K562 (cell line): ENCODE results near the gene KLHL12. TPM values are rescaled to one million over a fixed set of nuclear protein-coding genes. Genes with fewer than 3 reads are reported as not detected.

Experiments
- KLF1 ChIP-seq: fragments of 450-650 bp; IDR thresholded peaks from 2 replicates; pipeline ENCODE4 v1.6.1; 2016; ENCODE audit warnings: missing genetic modification characterization, missing compliant biosample characterization
- NFYB ChIP-seq: IDR thresholded peaks from 2 replicates; pipeline ENCODE4 v1.6.1; 2011; ENCODE audit warnings: mild to moderate bottlenecking, moderate library complexity; ENCODE audit not compliant: insufficient read length; ENCODE audit errors: extremely low read depth
- ZNF140 ChIP-seq: fragments of 250-450 bp; sonication (Bioruptor Pico); IDR thresholded peaks from 2 replicates; pipeline ENCODE4 v1.8.0; 2021; ENCODE audit warnings: moderate library complexity, mild to moderate bottlenecking, inconsistent platforms
- polyA plus RNA-seq, 8 experiments: library from polyadenylated mRNA; depleted of rRNA in 4 of 8; stranded (reverse) in 5 of 8; unstranded in 3 of 8; fragments of >200 nt; fragmentation: Nextera tagmentation in 2 of 8; fragmentation: Illumina TruSeq in 1 of 8; extraction: Ambion mirVana in 2 of 8; extraction: Trizol in 1 of 8; gene quantifications; 2 replicates each; pipeline versions ENCODE4 v1.2.1 to v1.2.3, GENCODE V29; 2011 to 2014; ENCODE audit warnings: inconsistent platforms in 1 of 8, missing spikeins in 1 of 8
- total RNA-seq, 7 experiments: library from RNA; depleted of rRNA in 6 of 7; stranded (reverse); fragments of >200 nt in 6 of 7; fragmentation: Illumina TruSeq in 2 of 7; extraction: Trizol in 2 of 7; gene quantifications; 2 replicates each; pipeline versions ENCODE4 v1.2.1 to v1.2.3, GENCODE V29; 2011 to 2021; ENCODE audit warnings: low replicate concordance in 1 of 7
- TF ChIP-seq, protein P1 (sequence below): sonication (generic); formaldehyde crosslinking; IDR thresholded peaks from 2 replicates; pipeline ENCODE4 v1.8.0; 2023; ENCODE audit warnings: missing genetic modification reagents, mild to moderate bottlenecking, borderline replicate concordance
- TF ChIP-seq, protein P2 (sequence below): fragments of 450-650 bp; IDR thresholded peaks from 2 replicates; pipeline ENCODE4 v1.6.1; 2016; ENCODE audit warnings: mild to moderate bottlenecking

Gene KLHL12
- total and polyA plus RNA-seq, 9 of the 15 experiments (the other 6 are each of a cell fraction or from before 2014, with no cell fraction given): 23.1 to 85.1 (median 35.0) TPM

DNA sequence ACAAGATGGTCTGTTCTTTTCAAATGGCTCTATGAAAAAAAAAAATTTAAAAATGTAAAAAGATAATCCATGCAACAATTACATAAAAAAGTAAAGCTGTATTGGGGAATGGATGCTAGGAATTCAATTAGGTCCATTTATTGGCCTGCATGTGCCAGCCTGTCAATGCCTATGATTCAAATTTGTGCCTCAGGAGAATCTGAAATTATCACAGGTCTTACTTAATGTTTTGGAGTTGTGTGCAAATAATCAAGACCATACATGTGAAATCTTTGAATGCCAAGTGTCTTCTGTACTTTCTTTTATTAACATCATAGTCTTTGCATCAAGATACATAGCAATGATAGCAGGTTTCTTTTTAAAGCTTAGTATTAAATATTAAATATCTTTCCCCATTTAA lies 13.5 kb upstream of the KLHL12 start (continued):
- TF ChIP-seq, protein P1, sequence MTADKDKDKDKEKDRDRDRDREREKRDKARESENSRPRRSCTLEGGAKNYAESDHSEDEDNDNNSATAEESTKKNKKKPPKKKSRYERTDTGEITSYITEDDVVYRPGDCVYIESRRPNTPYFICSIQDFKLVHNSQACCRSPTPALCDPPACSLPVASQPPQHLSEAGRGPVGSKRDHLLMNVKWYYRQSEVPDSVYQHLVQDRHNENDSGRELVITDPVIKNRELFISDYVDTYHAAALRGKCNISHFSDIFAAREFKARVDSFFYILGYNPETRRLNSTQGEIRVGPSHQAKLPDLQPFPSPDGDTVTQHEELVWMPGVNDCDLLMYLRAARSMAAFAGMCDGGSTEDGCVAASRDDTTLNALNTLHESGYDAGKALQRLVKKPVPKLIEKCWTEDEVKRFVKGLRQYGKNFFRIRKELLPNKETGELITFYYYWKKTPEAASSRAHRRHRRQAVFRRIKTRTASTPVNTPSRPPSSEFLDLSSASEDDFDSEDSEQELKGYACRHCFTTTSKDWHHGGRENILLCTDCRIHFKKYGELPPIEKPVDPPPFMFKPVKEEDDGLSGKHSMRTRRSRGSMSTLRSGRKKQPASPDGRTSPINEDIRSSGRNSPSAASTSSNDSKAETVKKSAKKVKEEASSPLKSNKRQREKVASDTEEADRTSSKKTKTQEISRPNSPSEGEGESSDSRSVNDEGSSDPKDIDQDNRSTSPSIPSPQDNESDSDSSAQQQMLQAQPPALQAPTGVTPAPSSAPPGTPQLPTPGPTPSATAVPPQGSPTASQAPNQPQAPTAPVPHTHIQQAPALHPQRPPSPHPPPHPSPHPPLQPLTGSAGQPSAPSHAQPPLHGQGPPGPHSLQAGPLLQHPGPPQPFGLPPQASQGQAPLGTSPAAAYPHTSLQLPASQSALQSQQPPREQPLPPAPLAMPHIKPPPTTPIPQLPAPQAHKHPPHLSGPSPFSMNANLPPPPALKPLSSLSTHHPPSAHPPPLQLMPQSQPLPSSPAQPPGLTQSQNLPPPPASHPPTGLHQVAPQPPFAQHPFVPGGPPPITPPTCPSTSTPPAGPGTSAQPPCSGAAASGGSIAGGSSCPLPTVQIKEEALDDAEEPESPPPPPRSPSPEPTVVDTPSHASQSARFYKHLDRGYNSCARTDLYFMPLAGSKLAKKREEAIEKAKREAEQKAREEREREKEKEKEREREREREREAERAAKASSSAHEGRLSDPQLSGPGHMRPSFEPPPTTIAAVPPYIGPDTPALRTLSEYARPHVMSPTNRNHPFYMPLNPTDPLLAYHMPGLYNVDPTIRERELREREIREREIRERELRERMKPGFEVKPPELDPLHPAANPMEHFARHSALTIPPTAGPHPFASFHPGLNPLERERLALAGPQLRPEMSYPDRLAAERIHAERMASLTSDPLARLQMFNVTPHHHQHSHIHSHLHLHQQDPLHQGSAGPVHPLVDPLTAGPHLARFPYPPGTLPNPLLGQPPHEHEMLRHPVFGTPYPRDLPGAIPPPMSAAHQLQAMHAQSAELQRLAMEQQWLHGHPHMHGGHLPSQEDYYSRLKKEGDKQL: no peak
- TF ChIP-seq NFYB (no peak), ZNF140 (CRISPR knock-in tag) (no peak), KLF1 (tag) (no peak)
- TF ChIP-seq, protein P2, sequence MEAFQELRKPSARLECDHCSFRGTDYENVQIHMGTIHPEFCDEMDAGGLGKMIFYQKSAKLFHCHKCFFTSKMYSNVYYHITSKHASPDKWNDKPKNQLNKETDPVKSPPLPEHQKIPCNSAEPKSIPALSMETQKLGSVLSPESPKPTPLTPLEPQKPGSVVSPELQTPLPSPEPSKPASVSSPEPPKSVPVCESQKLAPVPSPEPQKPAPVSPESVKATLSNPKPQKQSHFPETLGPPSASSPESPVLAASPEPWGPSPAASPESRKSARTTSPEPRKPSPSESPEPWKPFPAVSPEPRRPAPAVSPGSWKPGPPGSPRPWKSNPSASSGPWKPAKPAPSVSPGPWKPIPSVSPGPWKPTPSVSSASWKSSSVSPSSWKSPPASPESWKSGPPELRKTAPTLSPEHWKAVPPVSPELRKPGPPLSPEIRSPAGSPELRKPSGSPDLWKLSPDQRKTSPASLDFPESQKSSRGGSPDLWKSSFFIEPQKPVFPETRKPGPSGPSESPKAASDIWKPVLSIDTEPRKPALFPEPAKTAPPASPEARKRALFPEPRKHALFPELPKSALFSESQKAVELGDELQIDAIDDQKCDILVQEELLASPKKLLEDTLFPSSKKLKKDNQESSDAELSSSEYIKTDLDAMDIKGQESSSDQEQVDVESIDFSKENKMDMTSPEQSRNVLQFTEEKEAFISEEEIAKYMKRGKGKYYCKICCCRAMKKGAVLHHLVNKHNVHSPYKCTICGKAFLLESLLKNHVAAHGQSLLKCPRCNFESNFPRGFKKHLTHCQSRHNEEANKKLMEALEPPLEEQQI: no peak
- TF ChIP-seq, all 486 proteins: peak for 0
